NCI-H1930 (cell line): ENCODE results near the gene LPP.

Experiments
- DNase-seq, 2 experiments: peaks; one replicate each; lab custom pipeline; 2025; lab: John Stamatoyannopoulos, UW

Gene LPP

GRCh38 chr3:188272481-188273372 lies 118.8 kb downstream of the LPP start:
- no peak for DNase-seq

GRCh38 chr3:188274249-188274915 lies 120.4 kb downstream of the LPP start:
- DNase-seq: no peak

GRCh38 chr3:188276375-188276774 lies 122.4 kb downstream of the LPP start:
- DNase-seq: no peak

GRCh38 chr3:188278717-188279324 lies 124.9 kb downstream of the LPP start:
- no peak for DNase-seq

DNA sequence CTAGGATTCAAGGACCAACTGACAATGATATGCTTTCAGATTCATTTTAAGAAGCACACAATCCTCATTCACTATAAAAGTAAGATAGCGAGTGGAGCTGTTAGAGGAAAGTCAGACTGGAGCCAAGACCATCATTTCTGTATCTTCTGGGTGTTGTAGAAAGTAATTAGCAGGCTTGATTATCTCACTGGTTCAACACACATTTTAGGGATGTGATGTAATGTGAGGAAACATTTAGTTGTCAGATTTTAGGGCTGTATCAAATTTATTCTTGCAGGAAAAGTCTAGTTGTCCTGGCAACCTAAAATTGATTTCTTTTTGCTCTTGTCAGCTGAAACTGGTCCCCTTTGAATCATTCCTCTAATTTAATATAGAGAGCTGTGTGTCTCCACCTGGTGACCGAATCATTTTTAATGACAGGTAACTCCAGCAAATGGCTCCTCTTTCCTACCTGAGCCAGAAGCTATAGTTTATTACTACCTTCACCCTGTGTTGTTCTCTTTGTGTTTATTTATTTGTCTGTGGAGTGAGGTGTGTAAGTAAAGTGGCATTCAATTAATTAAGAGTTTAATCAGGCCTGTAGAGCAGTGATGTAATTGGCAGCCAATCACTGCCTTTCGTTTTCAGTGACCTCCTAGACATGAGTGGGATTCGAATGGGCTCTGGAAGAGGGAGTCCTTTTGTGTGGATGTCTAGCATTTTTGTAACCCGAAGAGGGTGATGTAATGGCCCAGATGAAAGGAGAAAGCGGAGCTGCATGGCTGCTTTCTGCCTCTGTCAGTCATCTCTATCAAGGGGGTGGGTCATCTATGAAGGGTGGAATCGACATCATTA lies 125.8 kb downstream of the LPP start:
- no peak for DNase-seq

DNA sequence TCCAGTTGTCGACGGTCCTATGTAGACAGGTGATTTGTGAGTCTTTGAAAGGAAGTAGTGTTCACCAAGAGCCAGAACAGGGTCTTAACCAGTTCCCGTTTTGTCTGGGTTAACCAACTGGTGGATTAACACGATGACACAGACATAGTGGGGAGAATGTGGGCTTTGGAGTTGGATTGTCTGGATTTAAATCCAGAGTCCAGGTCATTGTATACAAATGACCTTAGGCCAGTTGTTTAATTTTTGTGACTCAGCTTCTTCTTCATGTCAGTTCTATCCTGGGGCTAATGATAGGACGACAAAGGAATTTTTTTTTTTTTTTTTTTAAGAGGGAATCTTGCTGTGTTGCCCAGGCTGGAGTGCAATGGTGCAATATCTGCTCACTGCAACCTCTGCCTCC lies 126.7 kb downstream of the LPP start:
- DNase-seq: no peak

DNA sequence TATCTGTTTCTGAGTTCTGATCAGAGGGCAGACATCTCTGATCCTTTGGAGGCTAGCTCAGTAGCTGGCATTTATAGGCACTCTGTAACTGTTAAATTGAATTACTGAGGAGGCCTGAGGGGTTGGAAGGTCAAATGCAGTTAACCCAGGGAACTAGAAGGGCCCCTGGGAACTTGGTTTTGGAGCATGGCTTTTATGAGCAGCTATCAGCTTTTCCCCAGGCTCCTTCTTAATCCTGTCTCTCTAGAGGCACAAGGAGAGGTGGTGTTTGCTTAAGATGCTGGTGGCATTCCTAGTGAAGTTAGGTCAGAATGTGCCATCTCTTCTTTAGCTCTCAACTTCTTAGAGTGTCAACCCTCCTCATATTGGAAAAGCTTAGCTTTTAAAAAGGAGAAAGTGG lies 128.9 kb downstream of the LPP start:
- no peak for DNase-seq

DNA sequence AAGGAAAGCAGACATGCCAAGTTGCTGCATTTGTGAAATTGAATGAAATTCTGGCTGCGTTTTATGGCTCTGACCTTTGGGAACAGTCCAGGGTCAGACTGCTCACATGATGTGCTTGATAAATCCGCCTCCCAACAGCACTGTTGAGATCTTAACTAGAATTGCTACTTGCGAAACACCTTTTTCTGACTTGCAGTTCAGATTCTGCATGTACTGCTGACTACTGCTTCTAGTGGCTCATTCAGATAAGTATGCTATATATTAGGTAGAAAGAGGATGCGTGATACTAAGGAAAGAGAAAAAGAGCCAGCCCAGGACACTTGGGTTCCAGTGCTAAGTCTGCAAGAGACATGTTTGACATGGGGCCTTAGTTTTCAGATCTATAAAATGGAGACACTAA lies 129.4 kb downstream of the LPP start:
- no peak for DNase-seq

GRCh38 chr3:188284455-188285212 lies 130.7 kb downstream of the LPP start:
- DNase-seq: no peak

DNA sequence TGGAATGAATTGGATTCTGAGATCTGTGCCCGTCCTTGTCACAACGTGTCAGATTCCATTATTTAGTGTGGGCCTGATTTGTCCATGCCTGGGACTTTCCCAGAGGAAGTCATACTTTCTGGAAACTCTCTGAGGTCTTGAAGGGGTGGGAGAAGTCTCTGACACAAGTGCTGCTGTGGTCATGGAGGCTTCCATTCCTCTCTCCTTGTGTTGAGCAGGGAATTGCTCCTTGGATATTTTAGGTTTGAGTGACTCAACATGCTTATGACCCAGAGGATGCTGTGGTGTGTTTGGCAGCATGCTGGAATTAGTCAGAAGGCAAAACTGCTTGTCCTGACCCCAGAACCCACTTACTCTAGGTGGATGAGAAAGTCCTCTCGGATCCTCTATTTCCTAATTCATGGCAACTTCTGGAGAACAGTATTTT lies 132.1 kb downstream of the LPP start:
- no peak for DNase-seq

DNA sequence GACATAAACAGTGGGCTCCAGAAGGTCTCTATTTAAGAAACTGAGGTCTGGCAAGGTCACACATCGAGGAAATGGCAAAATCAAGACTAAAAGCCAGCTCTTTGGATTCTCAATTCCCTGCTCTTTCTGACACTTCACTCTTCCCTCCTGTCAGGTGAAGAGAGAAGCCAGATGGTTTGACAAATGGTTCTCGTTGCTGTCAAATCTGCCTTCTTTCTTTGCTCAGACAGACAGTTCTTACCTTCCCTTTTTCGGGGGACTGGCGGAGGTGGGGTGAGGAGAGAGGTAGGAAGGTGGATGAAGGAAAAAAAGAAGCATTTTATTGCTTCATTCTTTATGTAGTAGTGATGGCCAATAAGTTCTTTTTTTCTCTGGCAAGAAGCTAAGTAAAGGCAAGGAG lies 133.4 kb downstream of the LPP start:
- DNase-seq: no peak

- no peak for DNase-seq
These were observed 134.0 kb downstream of the LPP start for GRCh38 chr3:188287762-188288505.

GRCh38 chr3:188292251-188292650 lies 138.3 kb downstream of the LPP start:
- DNase-seq: no peak

GRCh38 chr3:188292827-188293226 lies 138.9 kb downstream of the LPP start:
- no peak for DNase-seq

DNA sequence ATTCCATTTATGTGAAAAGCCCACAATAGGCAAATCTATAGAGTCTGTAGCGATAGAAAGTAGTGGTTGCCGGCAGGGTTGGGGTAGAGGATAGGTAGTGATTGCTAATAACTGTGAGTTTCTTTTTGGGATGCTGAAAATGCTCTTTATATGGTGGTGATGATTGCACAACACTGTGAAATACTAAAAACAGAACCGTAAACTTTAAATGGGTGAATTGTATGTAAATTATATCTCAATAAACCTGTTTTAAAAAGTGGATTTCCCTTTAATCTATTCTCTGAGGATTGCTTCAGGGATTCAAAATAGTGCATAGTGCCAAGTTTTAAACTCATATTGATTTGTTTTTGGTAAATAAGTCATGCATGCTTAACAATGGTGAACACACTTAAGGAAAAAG lies 140.2 kb downstream of the LPP start:
- DNase-seq: no peak

DNA sequence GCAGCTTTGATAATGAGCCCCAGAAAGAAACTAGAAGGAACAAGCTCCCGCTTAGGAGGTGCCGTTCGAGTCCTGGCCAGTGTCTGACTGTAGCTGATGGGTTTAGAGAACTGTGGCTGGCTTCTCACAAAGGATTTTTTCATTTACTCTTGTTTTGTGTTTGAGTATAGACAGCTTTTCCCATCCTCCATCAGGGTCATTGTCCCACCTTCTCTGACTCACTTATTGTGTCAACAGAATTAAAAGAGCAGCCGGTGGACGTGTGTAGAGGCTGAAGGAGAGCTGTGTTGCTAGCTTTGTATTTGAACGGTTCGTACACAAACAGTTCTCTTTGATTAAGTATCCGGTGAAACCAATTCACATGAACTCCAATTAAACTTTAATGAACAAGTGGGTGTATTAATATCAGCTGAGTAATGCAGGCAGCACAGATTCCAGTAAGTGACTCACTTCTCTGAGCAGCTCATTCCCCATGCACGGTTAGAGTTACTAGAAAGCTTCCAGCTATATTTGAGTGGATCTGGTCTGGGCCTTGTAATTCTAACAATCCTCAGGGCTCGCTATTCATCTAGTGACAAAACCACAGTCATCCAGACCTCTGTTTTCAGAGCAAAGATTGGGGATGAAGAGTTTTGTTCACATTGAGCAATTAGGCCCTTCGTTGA lies 141.0 kb downstream of the LPP start:
- DNase-seq: peak; percentile 58 to 73

DNA sequence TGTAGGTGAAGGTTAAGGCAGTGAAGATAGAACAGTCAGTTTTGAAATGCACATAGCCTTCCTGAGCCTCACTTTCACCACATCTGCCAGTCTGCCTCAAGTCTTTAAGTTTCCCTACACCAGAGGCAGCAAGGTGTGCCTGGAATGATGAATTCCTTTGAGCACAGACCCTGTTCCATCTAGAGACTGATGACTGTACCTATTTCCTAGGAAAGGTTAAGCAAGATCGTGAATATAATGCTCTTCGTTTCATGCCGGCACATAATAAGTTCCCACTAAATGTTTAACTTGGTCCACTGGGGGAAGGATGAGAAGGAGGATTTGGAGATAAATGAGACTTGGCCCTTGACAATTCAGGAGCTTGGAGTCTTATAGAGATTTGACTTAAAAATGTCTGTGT lies 141.9 kb downstream of the LPP start:
- DNase-seq: no peak

DNA sequence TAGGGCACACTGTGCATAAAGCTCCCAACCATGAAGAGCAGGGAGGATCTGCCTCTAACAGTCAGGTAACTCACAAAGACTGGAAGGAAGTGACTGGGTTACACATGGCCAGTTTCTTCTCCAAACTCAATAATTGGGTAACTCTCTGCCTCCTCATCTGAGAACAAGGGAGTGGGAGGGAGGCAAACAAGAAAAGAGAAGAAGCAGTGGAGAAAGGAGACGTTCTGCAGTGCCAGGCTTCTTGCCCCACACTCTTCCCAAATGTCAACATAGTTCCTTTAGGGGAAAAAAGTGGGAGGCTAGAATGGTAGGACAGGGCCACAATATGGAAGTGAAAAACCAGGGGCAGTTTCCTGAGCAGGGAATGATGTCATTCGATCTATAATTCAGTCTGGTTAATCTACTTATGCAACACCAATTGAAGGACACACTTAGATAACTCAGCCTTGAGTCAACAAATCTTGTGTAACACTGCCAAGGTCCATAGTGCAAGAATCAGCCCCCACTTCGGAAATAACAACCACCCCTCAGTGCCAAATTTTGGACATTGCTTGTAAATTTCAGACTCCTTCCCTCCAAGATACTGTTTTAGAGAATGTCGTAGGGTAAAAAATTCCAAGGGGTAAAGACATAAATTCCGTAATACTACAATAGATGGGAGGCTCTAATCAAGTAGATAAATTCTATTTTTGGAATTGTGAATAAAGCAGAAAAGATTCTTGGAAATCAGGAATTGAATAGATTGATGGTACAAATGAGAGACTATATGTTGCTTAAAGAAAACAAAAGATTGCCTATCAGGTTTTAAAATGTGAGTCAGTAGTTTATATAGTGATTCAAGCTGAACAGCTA lies 143.0 kb downstream of the LPP start:
- DNase-seq: no peak

DNA sequence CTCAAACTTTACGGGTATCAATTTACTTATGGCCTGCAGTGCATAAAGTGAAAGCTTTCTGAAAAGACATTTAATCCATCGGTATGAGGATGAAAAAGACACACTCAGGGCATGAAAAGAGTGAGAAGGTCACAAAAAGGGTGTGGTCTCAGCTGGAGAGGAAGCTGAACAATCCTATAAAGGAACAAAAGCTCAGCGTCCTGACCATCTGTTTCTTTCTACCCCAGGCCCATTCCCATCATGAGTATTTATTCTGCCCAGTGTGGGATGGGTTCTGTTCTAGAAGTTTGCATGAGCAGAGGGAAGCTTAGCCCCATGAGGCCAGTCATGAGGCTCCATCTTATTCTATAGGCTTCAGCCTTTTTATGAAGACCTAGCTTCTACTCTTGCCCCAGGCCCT lies 144.6 kb downstream of the LPP start:
- no peak for DNase-seq
